Measurements from ENCODE around the gene CCDC159.
A peak's percentile ranks its signal among the peaks of the same experiment; 100 is the strongest.
"Not testable (repeated sequence)": the region's sequence is repeated elsewhere in the genome, so short reads cannot be mapped to it uniquely, and the experiment has no call there.

The CCDC159 gene

DNA sequence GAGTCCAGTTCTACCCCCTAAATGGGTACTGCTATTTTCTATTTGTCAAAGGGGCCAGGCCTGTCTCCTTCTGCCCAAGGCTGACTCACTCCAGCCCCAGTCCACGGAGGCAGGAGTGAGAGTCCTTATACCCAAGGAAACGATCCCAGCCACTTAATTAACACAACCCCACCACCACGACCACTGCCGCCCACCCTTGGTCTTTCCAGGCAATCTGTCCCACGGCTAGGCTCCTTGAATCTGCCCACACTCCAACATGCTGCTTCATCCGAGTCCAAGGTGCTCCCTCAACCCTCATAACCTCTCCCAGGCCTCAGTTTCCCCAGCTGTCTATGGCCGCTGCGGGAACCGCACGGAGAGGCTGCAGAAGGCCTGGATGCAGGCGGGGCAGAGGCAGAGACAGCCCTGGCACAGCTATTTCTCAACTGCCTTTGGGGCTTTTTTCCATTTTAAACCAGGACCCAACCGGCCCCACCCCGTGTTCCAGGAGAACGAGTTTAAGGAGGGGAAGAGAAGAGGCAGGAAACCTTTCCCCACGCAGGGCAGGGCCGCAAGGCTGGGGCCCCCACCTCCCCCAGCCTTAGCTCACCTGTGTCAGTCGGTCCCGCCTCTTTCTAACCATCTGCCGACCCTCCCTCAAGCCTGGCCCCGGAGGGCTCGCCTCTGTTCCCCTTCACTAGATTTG, 7.6 kb upstream of the CCDC159 start:
- DNase-seq = no peak

DNA sequence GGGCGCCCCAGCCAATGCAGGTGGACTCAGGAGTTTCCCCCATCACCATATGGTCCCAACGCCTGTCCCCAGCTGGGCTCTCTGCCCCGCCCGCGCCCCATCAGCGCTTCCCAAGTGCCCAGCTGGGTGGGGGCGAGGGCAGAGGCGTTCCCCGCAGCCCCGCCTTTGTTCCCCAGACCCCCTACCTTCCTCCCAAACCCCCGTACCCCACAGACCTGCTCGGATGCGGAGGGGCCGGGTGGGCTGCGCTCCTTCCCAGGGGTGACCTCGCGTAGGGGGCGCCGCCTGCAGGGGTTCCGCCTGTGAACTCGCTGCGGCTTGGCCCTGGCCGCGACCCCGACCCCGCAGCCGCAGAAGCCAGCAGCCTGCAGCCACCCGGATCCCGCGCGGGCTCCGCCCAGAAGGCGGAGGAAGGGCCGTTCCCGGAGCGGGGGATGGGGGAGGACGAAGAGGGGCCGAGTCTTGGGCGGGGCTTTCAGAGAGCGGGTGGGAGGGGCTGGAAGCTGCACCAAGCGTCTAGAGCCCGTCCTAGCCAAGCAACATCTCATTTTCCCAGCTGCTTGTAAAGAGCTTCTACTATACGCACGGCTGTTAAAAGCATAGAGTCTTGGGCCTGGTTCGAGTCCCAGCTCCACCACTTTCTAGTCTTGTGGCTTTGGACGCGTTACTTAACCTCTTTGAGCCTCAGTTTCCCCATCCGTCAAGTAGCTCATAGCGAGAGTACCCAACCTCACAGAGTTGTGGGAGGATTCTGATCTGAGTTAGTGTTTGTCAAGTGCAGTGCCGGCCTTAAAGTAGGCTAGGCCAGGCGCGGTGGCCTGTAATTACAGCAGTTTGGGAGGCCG, 6.8 kb upstream of the CCDC159 start, which contains the start of gene RAB3D:
Gene RAB3D (minus strand): TSS at position 404 of the 845 bp plus-strand sequence. CDS start 2,258 bp downstream, outside the sequence.
- DNase-seq = peak; percentile 75

DNA sequence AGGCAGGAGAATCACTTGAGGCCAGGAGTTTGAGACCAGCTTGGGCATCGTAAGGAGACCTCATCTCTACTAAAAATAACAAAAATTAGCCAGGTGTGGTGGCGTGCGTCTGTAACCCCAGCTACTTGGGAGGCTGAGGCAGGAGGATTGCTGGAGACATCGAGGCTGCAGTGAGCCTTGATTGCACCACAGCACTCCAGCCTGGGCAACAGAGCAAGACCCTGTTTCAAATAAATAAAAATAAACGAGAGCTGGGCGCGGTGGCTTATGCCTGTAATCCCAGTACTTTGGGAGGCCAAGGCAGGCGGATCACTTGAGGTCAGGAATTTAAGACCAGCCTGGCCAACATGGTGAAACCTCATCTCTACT, 6.2 kb upstream of the CCDC159 start:
- DNase-seq = not testable (repeated sequence)

DNA sequence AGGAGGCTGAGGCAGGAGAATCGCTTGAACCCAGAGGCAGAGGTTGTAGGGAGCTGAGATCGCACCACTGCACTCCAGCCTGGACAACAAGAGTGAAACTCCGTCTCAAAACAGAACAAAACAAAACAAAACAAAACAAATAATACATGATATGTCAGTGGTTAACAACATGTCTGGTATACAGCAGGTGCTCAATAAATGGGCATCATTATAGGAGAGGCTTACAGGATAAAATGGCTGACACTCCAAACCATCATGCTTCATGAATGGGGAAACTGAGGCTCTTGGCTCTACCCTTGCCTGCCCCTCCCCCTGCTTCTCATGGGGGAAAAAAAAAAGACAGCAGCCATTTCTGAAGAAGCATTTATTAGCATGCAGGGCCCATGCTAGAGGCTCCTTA, 3.9 kb upstream of the CCDC159 start:
- DNase-seq = no peak

- DNase-seq = no peak
Measured at GRCh38 chr19:11345122-11345803, 1.1 kb upstream of the CCDC159 start.

DNA sequence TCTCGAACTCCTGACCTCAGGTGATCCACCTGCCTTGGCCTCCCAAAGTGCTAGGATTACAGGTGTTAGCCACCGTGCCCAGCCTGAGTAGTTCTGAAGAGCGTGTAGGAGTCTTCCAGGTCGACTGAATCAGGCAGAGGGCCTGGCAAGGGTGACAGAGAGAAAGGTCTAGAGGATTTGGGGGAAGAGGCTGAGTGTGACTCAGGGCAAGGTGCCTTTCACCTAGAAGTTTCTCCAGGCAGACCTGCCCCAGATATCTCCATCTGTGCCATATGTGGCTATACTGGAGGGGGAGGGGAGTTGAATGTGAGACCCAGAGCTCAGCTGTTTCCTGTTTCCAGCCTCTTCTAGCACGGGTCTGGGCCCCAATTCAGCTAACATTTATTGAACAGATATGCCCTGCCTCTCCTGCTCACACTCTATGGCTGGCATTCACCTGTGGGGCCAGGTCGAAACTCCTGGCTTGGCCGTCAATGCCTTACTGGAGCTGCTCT, 1.3 kb downstream of the CCDC159 start:
- no peak for DNase-seq

- no peak for DNase-seq
Measured at GRCh38 chr19:11349171-11349570, 2.9 kb downstream of the CCDC159 start.

GRCh38 chr19:11354102-11354501, 7.8 kb downstream of the CCDC159 start:
- not testable (repeated sequence) for DNase-seq

GRCh38 chr19:11355160-11356073, 9.1 kb downstream of the CCDC159 start, which contains the start of gene PLPPR2:
Gene PLPPR2, plus strand, starts transcription at chr19:11355432. Its CDS starts 2,242 bp downstream, at chr19:11357674.
- DNase-seq = peak; percentile 77

GRCh38 chr19:11356074-11356397, 9.7 kb downstream of the CCDC159 start:
- no peak for DNase-seq

DNA sequence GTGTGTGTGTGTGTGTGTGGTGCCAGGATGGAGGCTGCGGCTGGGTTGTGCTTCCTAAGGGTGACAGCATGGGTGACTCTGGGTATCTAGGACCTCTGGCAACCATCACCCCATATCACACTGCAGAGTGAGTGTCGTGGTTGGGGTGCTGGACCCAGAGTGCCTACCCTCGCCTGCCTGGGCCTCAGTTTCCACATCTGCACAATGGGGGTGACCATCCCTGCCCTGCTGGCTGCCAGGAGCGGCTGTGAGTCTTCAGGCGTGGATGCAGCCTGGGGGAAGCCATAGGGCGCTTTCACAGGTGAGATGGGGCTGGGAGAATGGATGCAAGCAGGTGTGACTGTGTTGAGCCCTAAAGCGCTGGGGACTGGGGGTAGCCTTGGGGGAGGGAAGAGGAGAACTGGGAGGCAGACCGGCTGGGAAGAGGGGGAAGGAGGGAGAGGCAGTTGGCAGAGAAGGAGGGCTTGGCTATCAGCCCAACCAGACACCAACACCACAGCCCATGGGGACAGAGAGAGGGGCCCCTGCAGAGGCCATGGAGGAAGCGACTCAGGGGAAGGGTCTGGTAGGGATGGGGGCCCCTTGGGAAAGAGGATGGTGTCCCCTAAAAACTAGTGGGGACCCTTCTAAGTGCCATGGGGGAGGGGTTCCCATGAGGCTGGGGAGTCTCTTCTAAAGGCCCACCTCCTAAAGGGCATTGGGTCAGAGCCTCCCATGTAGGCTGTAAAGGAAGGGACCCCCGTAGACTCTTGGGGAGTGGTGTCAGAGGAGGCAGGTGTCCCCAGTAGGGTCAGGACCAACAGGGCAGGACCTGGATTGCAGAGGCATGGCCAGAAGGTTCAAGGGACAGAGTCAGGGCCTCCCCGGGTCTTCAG, 10.6 kb downstream of the CCDC159 start:
- no peak for DNase-seq

- DNase-seq = no peak
Measured at GRCh38 chr19:11359421-11359820, 13.1 kb downstream of the CCDC159 start.

GRCh38 chr19:11361037-11361770, 14.9 kb downstream of the CCDC159 start:
- no peak for DNase-seq

DNA sequence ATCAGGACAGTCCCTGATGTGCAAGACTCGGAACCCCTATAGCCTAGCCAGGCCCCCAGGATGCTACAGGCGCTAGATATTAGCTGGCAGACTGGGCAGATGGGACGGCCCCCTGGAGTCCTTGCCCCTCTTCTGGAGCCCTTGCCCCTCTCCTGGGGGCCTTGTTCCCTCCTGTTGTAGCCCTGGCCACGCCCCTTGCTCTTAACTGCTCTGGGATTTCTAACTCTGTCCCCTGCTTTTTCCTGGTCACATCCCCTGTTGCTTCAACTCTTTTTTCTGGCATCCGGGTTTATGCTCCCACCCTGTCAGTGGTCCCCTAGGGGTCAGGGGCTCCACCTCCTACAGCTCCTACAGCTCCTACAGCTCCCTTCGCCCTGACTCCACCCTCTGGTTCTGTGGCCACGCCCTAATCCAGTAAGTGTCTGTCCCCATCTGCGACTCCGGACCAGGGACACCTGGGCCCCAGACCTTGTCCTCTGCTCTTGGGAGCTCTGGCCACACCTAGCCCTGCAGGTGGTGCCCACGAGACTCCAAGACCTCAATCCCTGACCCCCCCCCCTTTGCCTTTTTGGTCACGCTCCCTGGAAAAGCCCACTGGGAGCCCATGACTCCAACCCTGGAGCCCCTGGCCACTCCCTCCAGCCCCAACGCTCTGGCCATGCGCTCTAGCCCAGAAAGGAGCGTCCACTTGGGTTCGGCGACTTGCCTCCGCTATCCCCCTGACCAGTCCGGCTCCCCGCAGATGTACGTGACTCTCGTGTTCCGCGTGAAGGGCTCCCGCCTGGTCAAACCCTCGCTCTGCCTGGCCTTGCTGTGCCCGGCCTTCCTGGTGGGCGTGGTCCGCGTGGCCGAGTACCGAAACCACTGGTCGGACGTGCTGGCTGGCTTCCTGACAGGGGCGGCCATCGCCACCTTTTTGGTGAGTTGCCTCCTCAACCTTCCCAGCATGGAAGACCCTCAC, 15.7 kb downstream of the CCDC159 start:
- no peak for DNase-seq

DNA sequence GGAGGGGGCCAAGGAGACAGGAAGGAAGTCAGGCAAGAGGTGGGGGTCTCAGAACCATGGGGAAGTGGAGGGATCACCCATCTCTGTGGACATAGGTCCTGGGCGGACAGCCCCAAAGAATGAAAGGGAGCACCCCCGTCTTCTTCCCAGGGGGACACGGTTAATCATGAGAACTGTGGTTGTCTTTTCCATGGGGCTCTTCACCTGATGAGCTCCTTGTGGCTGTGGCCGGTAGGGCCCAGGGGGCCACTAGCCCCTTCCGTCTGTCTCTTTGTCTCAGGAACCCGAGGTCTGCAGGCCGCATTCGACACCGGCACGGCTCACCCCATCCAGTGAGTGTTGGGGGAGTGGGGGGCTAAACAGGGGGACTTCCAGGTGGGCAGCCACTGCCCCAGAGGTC, 17.6 kb downstream of the CCDC159 start:
- no peak for DNase-seq

GRCh38 chr19:11364296-11364904, 18.1 kb downstream of the CCDC159 start:
- no peak for DNase-seq

DNA sequence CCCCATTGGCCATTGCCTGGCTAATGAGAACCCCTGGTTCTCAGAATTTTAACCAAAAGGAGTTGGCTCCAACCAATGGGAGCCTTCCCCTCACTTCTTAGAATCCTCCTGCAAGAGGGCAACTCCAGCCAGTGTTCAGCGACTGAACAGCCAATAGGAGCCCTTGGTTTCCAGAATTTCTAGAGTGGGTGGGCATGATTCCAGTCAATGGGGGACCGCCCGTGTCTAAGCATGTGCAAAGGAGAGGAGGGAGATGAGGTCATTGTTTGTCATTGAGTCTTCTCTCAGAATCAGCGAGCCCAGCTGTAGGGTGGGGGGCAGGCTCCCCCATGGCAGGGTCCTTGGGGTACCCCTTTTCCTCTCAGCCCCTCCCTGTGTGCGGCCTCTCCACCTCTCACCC, 18.6 kb downstream of the CCDC159 start:
- no peak for DNase-seq

GRCh38 chr19:11365557-11366117, 19.3 kb downstream of the CCDC159 start:
- no peak for DNase-seq

GRCh38 chr19:11367528-11367927, 21.2 kb downstream of the CCDC159 start:
- DNase-seq = no peak
